ENCODE measurements around the gene GJB5.

Gene GJB5

GRCh38 chr1:34794001-34794789 lies 39.3 kb downstream of the GJB5 start:
- no peak for DNase-seq

- no peak for DNase-seq
Observed at GRCh38 chr1:34794790-34795180, 39.9 kb downstream of the GJB5 start.

- no peak for DNase-seq
Observed at GRCh38 chr1:34795916-34796315, 41.1 kb downstream of the GJB5 start.

GRCh38 chr1:34796990-34797389 lies 42.1 kb downstream of the GJB5 start:
- no peak for DNase-seq

- DNase-seq, result no peak
Observed at GRCh38 chr1:34800214-34800613, 45.4 kb downstream of the GJB5 start.

- no peak for DNase-seq
Observed at GRCh38 chr1:34803770-34804169, 48.9 kb downstream of the GJB5 start.

GRCh38 chr1:34806396-34806795 lies 51.5 kb downstream of the GJB5 start:
- no peak for DNase-seq
